GM23338 (cell line): ENCODE data around the gene ESRP2. TPM values are rescaled to one million over a fixed set of nuclear protein-coding genes. Genes with fewer than 3 reads are reported as not detected.

ENCODE experiments used
- ATAC-seq: fragments of 200-7000 bp; cut with Tn5 transposase; 3 replicates; pipeline ENCODE4 v1.9.1; 2020
- DNase-seq: peaks from one replicate; pipeline ENCODE4 v3.0.0-alpha.2; 2015; ENCODE audit warnings: low spot score
- H2AFZ ChIP-seq: fragments of 200-600 bp; sonication (generic); 2 replicates; pipeline ENCODE4 v1.8.0; 2016; ENCODE audit warnings: antibody characterized with exemption, mild to moderate bottlenecking, moderate library complexity
- H3F3A ChIP-seq: fragments of 200-600 bp; sonication (generic); replicated peaks from 2 replicates; pipeline ENCODE4 v1.8.0; 2017; ENCODE audit warnings: antibody characterized with exemption, mixed run types, low read depth
- H3K27ac ChIP-seq: fragments of 200-600 bp; sonication (generic); 2 replicates; pipeline ENCODE4 v1.6.1; 2016; ENCODE audit warnings: low read depth
- H3K27me3 ChIP-seq: fragments of 200-600 bp; sonication (generic); 2 replicates; pipeline ENCODE4 v1.8.0; 2016; ENCODE audit warnings: mild to moderate bottlenecking, mixed run types, moderate library complexity; ENCODE audit not compliant: insufficient read depth
- H3K36me3 ChIP-seq: fragments of 200-600 bp; sonication (generic); 2 replicates; pipeline ENCODE4 v1.8.0; 2016; ENCODE audit warnings: mild to moderate bottlenecking; ENCODE audit not compliant: insufficient read depth
- H3K4me1 ChIP-seq: fragments of 200-600 bp; sonication (generic); 2 replicates; pipeline ENCODE4 v1.8.0; 2016; ENCODE audit warnings: mild to moderate bottlenecking, moderate library complexity; ENCODE audit not compliant: insufficient read depth
- H3K4me2 ChIP-seq: fragments of 200-600 bp; sonication (generic); 2 replicates; pipeline ENCODE4 v1.7.1; 2017; ENCODE audit warnings: mixed run types
- H3K4me3 ChIP-seq: fragments of 200-600 bp; sonication (generic); 2 replicates; pipeline ENCODE4 v1.6.1; 2016; ENCODE audit warnings: mixed run types
- H3K79me2 ChIP-seq: fragments of 200-600 bp; sonication (generic); replicated peaks from 2 replicates; pipeline ENCODE4 v1.8.0; 2017; ENCODE audit warnings: mild to moderate bottlenecking; ENCODE audit not compliant: insufficient read depth
- H3K9me2 ChIP-seq: fragments of 200-600 bp; sonication (generic); 2 replicates; pipeline ENCODE4 v1.8.0; 2017; ENCODE audit not compliant: insufficient read depth
- H4K20me1 ChIP-seq: fragments of 200-600 bp; sonication (generic); replicated peaks from 2 replicates; pipeline ENCODE4 v1.8.0; 2017; ENCODE audit warnings: mild to moderate bottlenecking; ENCODE audit not compliant: insufficient read depth
- H3K27ac Mint-ChIP-seq: 2 replicates; pipeline ENCODE4 v1.8.0; 2020; ENCODE audit warnings: inconsistent platforms, mild to moderate bottlenecking, moderate library complexity, mixed read lengths
- H3K27me3 Mint-ChIP-seq: 3 replicates; pipeline ENCODE4 v1.8.0; 2022; ENCODE audit warnings: low read depth, mild to moderate bottlenecking, moderate library complexity, mixed read lengths, inconsistent platforms; ENCODE audit not compliant: insufficient read depth, poor library complexity
- H3K36me3 Mint-ChIP-seq: 3 replicates; pipeline ENCODE4 v1.8.0; 2021; ENCODE audit warnings: low read depth, mild to moderate bottlenecking, inconsistent platforms, moderate library complexity, mixed read lengths
- H3K4me1 Mint-ChIP-seq: 3 replicates; pipeline ENCODE4 v1.8.0; 2020; ENCODE audit warnings: mild to moderate bottlenecking, inconsistent platforms, mixed read lengths
- H3K4me3 Mint-ChIP-seq: 3 replicates; pipeline ENCODE4 v1.8.0; 2021; ENCODE audit warnings: moderate library complexity, mild to moderate bottlenecking, inconsistent platforms, mixed read lengths
- H3K9me3 Mint-ChIP-seq: 3 replicates; pipeline ENCODE4 v1.8.0; 2020; ENCODE audit warnings: moderate library complexity, mild to moderate bottlenecking, inconsistent platforms, mixed read lengths
- CREB1 ChIP-seq: fragments of 250-450 bp; sonication (Bioruptor Pico); IDR thresholded peaks from 2 replicates; pipeline ENCODE4 v1.5.0; 2020; ENCODE audit warnings: low read depth, mild to moderate bottlenecking, moderate library complexity
- CTCF ChIP-seq, 2 experiments: fragments of 200-600 bp in 1 of 2; sonication (generic) in 1 of 2; conservative IDR thresholded peaks; 2 replicates each; pipeline versions ENCODE4 v1.5.1 to v1.6.1; 2016 to 2017; ENCODE audit warnings: antibody characterized with exemption in 2 of 2, low read depth in 2 of 2, mild to moderate bottlenecking in 2 of 2, moderate library complexity in 1 of 2
- JUNB ChIP-seq: IDR thresholded peaks from one replicate; pipeline ENCODE4 v1.6.1; 2016; ENCODE audit warnings: antibody characterized with exemption; ENCODE audit not compliant: unreplicated experiment
- NANOG ChIP-seq: IDR thresholded peaks from 2 replicates; pipeline ENCODE4 v1.6.1; 2016; ENCODE audit warnings: antibody characterized with exemption, borderline replicate concordance
- POLR2AphosphoS5 ChIP-seq: IDR thresholded peaks from 2 replicates; pipeline ENCODE4 v1.6.1; 2016; ENCODE audit warnings: antibody characterized with exemption, low read depth
- STAT1 ChIP-seq: IDR thresholded peaks from one replicate; pipeline ENCODE4 v1.6.1; 2016; ENCODE audit warnings: antibody characterized with exemption; ENCODE audit not compliant: unreplicated experiment
- ZNF114 ChIP-seq: fragments of 250-450 bp; sonication (Bioruptor Pico); IDR thresholded peaks from 2 replicates; pipeline ENCODE4 v1.5.0; 2020; ENCODE audit warnings: mild to moderate bottlenecking, moderate library complexity
- ZNF331 ChIP-seq: fragments of 250-450 bp; sonication (Bioruptor Pico); IDR thresholded peaks from 2 replicates; pipeline ENCODE4 v1.5.0; 2020; ENCODE audit warnings: low read depth, mild to moderate bottlenecking, moderate library complexity
- polyA plus RNA-seq: library from polyadenylated mRNA; unstranded; fragments of >200 nt; fragmentation: Nextera tagmentation; extraction: Ambion mirVana; gene quantifications from 2 replicates; pipeline ENCODE4 v1.2.1, GENCODE V29; 2016
- total RNA-seq: library from RNA; depleted of rRNA; stranded (reverse); fragments of >200 nt; shearing (Covaris generic); gene quantifications from 2 replicates; pipeline ENCODE4 v1.2.3, GENCODE V29; 2014
- TF ChIP-seq, protein P1 (sequence below): IDR thresholded peaks from 2 replicates; pipeline ENCODE4 v1.6.1; 2016; ENCODE audit warnings: antibody characterized with exemption
- TF ChIP-seq, protein P2 (sequence below): IDR thresholded peaks from one replicate; pipeline ENCODE4 v1.6.1; 2018; ENCODE audit warnings: antibody characterized with exemption; ENCODE audit not compliant: unreplicated experiment

Gene ESRP2
- total and polyA plus RNA-seq, 2 experiments from 2014 or later = 16.2 to 44.0 TPM

DNA sequence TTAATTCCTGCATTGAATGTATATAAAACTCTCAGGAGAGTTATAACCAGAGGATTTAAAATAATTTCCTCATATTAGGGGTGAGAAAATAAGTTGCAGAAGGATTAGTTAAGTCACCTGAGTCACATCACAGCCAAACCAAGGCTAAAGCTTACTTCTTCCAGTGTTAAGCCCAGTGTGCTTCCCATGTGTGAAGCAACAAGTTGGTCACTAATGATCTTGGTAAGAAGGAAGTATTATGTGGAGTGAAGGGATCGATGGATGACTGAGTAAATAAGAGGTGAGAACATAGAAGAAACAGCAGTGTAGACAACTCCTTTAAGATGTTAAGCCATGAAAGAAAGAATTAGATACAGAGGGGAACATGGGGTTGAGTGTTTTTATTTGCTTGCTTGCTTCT lies 20.6 kb downstream of the ESRP2 start (continued):
- TF ChIP-seq STAT1 (no peak), NANOG (no peak), JUNB (no peak), CTCF (conservative IDR thresholded peaks at IDR 0.05; ENCODE audit: low read depth in 2 of 2) (no peak)

DNA sequence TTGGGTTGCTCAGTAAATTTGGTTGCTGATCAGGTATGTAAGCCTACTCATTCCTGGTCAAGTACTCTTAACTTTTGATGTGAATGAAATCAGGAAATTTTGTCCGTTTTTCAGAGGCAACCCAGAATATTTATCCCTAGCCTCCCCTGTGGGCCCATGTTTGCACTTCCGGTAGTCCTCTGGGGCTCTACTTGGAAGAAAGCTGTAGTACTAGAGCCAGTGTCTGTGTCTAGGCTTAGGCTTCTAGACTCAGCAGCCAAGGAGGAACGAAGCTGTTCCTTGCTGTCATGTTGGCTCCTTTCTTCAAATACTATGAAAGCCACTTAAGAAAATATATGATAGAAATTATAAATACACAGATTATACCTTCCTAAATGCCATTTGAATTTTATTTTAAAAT lies 21.2 kb downstream of the ESRP2 start:
- Histone ChIP-seq H3K27me3 (no peaks in the 10 kb centered on the region), H3K27ac (no peak overlapping the region), H3K36me3 (no peaks in the 10 kb centered on the region), H3F3A (no peaks in the 10 kb centered on the region), H3K4me3 (no peak overlapping the region), H3K4me2 (no peak overlapping the region), H2AFZ (no peak overlapping the region), H4K20me1 (no peaks in the 10 kb centered on the region), H3K79me2 (peaks cover 5% of the 10 kb centered on the region; the same call in 1 of the 2 replicates), H3K4me1 (no peaks in the 10 kb centered on the region), H3K9me2 (no peaks in the 10 kb centered on the region)
- DNase-seq = no peak
- TF ChIP-seq ZNF331 (CRISPR knock-in tag) (no peak), ZNF114 (no peak), NANOG (no peak), POLR2AphosphoS5 (no peak), JUNB (no peak)
- TF ChIP-seq, protein P1, sequence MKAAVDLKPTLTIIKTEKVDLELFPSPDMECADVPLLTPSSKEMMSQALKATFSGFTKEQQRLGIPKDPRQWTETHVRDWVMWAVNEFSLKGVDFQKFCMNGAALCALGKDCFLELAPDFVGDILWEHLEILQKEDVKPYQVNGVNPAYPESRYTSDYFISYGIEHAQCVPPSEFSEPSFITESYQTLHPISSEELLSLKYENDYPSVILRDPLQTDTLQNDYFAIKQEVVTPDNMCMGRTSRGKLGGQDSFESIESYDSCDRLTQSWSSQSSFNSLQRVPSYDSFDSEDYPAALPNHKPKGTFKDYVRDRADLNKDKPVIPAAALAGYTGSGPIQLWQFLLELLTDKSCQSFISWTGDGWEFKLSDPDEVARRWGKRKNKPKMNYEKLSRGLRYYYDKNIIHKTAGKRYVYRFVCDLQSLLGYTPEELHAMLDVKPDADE = no peak
- no peaks in the 10 kb centered on the region for H3K36me3 Mint-ChIP-seq
- no peak overlapping the region for H3K27ac Mint-ChIP-seq
- H3K9me3 Mint-ChIP-seq = no peaks in the 10 kb centered on the region
- H3K4me3 Mint-ChIP-seq = no peak overlapping the region
- H3K4me1 Mint-ChIP-seq = 0 out of 3 replicates have a peak, but pooled peaks cover under 1% of the 10 kb centered on the region
- no peak for ATAC-seq
- no peaks in the 10 kb centered on the region for H3K27me3 Mint-ChIP-seq

- no peaks in the 10 kb centered on the region for H3K4me1 Mint-ChIP-seq
- no peaks in the 10 kb centered on the region for H3K9me3 Mint-ChIP-seq
- no peak overlapping the region for H3K27ac ChIP-seq
- no peaks in the 10 kb centered on the region; the same call in 1 of the 2 replicates for H3K79me2 ChIP-seq
- H3F3A ChIP-seq = no peaks in the 10 kb centered on the region
- DNase-seq (no peak), ATAC-seq (no peak)
- H4K20me1 ChIP-seq = peaks cover 2% of the 10 kb centered on the region; the same call in 1 of the 2 replicates
- no peak overlapping the region for H3K4me3 Mint-ChIP-seq
- no peak overlapping the region for H3K4me2 ChIP-seq
- TF ChIP-seq ZNF331 (CRISPR knock-in tag) (no peak), NANOG (no peak), CREB1 (CRISPR knock-in tag) (no peak), CTCF (conservative IDR thresholded peaks at IDR 0.05; ENCODE audit: low read depth in 2 of 2) (no peak)
- TF ChIP-seq, protein P1 = no peak
- TF ChIP-seq, protein P2, sequence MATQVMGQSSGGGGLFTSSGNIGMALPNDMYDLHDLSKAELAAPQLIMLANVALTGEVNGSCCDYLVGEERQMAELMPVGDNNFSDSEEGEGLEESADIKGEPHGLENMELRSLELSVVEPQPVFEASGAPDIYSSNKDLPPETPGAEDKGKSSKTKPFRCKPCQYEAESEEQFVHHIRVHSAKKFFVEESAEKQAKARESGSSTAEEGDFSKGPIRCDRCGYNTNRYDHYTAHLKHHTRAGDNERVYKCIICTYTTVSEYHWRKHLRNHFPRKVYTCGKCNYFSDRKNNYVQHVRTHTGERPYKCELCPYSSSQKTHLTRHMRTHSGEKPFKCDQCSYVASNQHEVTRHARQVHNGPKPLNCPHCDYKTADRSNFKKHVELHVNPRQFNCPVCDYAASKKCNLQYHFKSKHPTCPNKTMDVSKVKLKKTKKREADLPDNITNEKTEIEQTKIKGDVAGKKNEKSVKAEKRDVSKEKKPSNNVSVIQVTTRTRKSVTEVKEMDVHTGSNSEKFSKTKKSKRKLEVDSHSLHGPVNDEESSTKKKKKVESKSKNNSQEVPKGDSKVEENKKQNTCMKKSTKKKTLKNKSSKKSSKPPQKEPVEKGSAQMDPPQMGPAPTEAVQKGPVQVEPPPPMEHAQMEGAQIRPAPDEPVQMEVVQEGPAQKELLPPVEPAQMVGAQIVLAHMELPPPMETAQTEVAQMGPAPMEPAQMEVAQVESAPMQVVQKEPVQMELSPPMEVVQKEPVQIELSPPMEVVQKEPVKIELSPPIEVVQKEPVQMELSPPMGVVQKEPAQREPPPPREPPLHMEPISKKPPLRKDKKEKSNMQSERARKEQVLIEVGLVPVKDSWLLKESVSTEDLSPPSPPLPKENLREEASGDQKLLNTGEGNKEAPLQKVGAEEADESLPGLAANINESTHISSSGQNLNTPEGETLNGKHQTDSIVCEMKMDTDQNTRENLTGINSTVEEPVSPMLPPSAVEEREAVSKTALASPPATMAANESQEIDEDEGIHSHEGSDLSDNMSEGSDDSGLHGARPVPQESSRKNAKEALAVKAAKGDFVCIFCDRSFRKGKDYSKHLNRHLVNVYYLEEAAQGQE = no peak
- no peaks in the 10 kb centered on the region for H3K36me3 Mint-ChIP-seq
- no peaks in the 10 kb centered on the region for H3K27me3 ChIP-seq
- H3K4me3 ChIP-seq = no peak overlapping the region
- no peaks in the 10 kb centered on the region for H3K4me1 ChIP-seq
- no peaks in the 10 kb centered on the region for H3K36me3 ChIP-seq
- no peaks in the 10 kb centered on the region for H3K27me3 Mint-ChIP-seq
- H2AFZ ChIP-seq = no peak overlapping the region
- no peaks in the 10 kb centered on the region for H3K9me2 ChIP-seq
- H3K27ac Mint-ChIP-seq = no peak overlapping the region
Measured at GRCh38 chr16:68206245-68206644, 29.7 kb downstream of the ESRP2 start.
